Measurements from ENCODE around the gene MYH9.

Gene MYH9

GRCh38 chr22:36318442-36318841, 69.3 kb downstream of the MYH9 start:
- DNase-seq (no peak), ATAC-seq (replicated peaks) (no peak)
- peak overlapping the region in 1 of 2 donors; percentile 77 for H3K27ac Mint-ChIP-seq
- no peaks in the 10 kb centered on the region for H3K27me3 Mint-ChIP-seq
- H3K4me1 Mint-ChIP-seq (ENCODE audit: low read depth in 2 of 2): peaks cover 4 to 7% of the 10 kb centered on the region in 2 donors
- no peaks in the 10 kb centered on the region for H3K9me3 Mint-ChIP-seq
- H3K36me3 Mint-ChIP-seq (ENCODE audit: insufficient read depth): peaks cover 100% of the 10 kb centered on the region
- no peak overlapping the region for H3K4me3 Mint-ChIP-seq

- ATAC-seq (replicated peaks): no peak
- no peaks in the 10 kb centered on the region for H3K27me3 Mint-ChIP-seq
- peaks cover 2 to 4% of the 10 kb centered on the region in 2 donors for H3K4me1 Mint-ChIP-seq (ENCODE audit: low read depth in 2 of 2)
- H3K36me3 Mint-ChIP-seq (ENCODE audit: insufficient read depth): peaks cover 100% of the 10 kb centered on the region
- H3K27ac Mint-ChIP-seq: peak overlapping the region in 1 of 2 donors; percentile 77
- H3K9me3 Mint-ChIP-seq: no peaks in the 10 kb centered on the region
- DNase-seq: no peak
- no peak overlapping the region for H3K4me3 Mint-ChIP-seq
These were observed 70.0 kb downstream of the MYH9 start for GRCh38 chr22:36317658-36318271.

- H3K4me1 Mint-ChIP-seq (ENCODE audit: low read depth in 2 of 2): peaks cover 1 to 2% of the 10 kb centered on the region in 2 donors
- H3K9me3 Mint-ChIP-seq: no peaks in the 10 kb centered on the region
- ATAC-seq (replicated peaks): no peak
- peak overlapping the region; percentile 25 to 77 for H3K27ac Mint-ChIP-seq
- peaks cover 100% of the 10 kb centered on the region for H3K36me3 Mint-ChIP-seq (ENCODE audit: insufficient read depth)
- DNase-seq: no peak
- H3K27me3 Mint-ChIP-seq: no peaks in the 10 kb centered on the region
- no peak overlapping the region for H3K4me3 Mint-ChIP-seq
These were observed 71.3 kb downstream of the MYH9 start for GRCh38 chr22:36316419-36316818.

DNA sequence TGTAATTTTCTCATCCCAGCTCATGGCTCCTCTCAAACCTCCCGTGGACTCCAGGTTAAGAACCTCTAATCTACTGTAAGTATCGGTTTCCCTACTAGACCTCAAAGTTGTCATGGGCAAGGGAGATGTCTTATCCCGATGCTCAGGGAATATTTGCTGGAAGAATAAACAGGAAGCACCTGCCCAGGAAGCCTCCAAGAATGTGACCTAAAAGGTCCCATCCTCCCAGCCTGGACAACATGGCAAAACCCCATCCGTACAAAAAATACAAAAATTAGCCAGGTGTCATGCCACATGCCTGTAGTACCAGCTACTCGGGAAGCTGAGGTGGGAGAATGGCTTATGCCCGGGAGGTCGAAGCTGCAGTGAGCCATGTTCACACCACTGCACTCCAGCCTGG, 72.4 kb downstream of the MYH9 start:
- DNase-seq (no peak), ATAC-seq (replicated peaks) (no peak)
- H3K9me3 Mint-ChIP-seq: no peaks in the 10 kb centered on the region
- H3K36me3 Mint-ChIP-seq (ENCODE audit: insufficient read depth): peaks cover 100% of the 10 kb centered on the region
- peaks cover 0 to 2% of the 10 kb centered on the region in 2 donors for H3K4me1 Mint-ChIP-seq (ENCODE audit: low read depth in 2 of 2)
- H3K27me3 Mint-ChIP-seq: no peaks in the 10 kb centered on the region
- H3K4me3 Mint-ChIP-seq: no peak overlapping the region
- H3K27ac Mint-ChIP-seq: peak overlapping the region in 1 of 2 donors; percentile 20

DNA sequence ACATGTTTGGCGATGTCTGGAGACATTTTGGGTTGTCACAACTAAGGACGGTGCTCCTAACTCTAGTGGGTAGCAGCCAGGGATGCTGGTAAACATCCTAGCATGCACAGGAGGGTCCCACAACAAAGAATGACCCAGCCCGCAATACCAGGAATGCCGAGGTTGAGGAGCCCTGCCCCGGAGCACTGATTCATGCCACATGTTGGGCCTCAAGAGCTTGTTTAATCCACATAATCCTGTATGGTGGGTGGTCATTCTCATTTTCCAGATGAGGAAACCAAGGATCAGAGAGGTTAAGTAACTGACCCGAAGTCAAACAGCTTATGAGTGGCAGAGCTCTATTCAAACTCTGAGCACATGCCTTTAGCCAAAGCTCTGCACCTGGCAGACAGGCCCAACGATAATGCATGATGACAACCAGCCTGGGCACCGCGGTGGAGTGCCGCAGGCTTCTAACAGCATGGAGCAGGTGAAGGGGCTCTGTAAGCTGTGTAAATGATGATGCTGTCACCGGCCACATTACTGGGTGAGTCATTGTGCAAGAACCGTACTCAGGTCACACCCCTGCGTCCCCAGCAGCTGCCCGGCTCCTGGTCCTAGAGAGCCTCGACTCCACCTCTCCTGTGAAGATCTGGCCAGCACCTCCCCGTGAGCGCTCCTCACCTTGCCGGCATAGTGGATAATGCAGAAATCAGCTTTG, 76.2 kb downstream of the MYH9 start:
- H3K36me3 Mint-ChIP-seq (ENCODE audit: insufficient read depth): peaks cover 100% of the 10 kb centered on the region
- ATAC-seq (replicated peaks): peak; percentile 21

GRCh38 chr22:36308880-36309279, 78.9 kb downstream of the MYH9 start:
- Mint-ChIP-seq H3K36me3 (ENCODE audit: insufficient read depth) (peaks cover 100% of the 10 kb centered on the region), H3K27me3 (no peaks in the 10 kb centered on the region), H3K27ac (peak overlapping the region; percentile 67 to 82), H3K4me3 (peak overlapping the region in 1 of 2 donors; percentile 42), H3K9me3 (no peaks in the 10 kb centered on the region), H3K4me1 (ENCODE audit: low read depth in 2 of 2) (peaks cover 4 to 6% of the 10 kb centered on the region in 2 donors)
- ATAC-seq (replicated peaks) (no peak), DNase-seq (no peak)

More for the DNA sequence above, 76.2 kb downstream of the MYH9 start:
- H3K4me3 Mint-ChIP-seq: no peak overlapping the region
- H3K27ac Mint-ChIP-seq: peak overlapping the region; percentile 29 to 73
- DNase-seq: no peak
- no peaks in the 10 kb centered on the region for H3K27me3 Mint-ChIP-seq
- peaks cover 2 to 4% of the 10 kb centered on the region in 2 donors for H3K4me1 Mint-ChIP-seq (ENCODE audit: low read depth in 2 of 2)
- no peaks in the 10 kb centered on the region for H3K9me3 Mint-ChIP-seq

DNA sequence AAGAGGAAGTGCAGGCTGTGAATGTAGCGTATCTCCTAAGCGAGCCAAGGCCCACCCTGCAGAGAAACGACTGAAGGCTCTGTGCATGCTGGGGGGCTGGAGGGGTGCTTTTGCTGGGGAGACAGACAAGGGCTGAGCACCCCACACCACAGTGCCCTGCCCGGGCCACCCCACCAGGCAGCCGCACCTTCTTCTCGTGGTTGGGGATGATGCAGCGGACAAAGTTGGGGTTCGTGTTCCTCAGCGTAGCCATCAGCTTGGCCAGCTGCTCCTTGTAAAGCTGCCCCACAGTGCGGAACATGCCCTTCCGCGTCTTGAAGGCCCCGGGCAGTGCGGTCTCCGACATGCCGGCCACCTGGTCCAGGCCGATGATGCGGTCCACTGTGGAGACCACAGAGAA, 81.5 kb downstream of the MYH9 start:
- no peak for DNase-seq
- ATAC-seq (replicated peaks): no peak
- Mint-ChIP-seq H3K27ac (peak overlapping the region in 1 of 2 donors; percentile 83), H3K36me3 (ENCODE audit: insufficient read depth) (peaks cover 100% of the 10 kb centered on the region), H3K4me3 (peak overlapping the region in 1 of 2 donors; percentile 38), H3K4me1 (ENCODE audit: low read depth in 2 of 2) (peaks cover 9 to 11% of the 10 kb centered on the region in 2 donors), H3K27me3 (no peaks in the 10 kb centered on the region), H3K9me3 (no peaks in the 10 kb centered on the region)

GRCh38 chr22:36305813-36306212, 82.0 kb downstream of the MYH9 start:
- peaks cover 12 to 14% of the 10 kb centered on the region in 2 donors for H3K4me1 Mint-ChIP-seq (ENCODE audit: low read depth in 2 of 2)
- H3K9me3 Mint-ChIP-seq: no peaks in the 10 kb centered on the region
- H3K27ac Mint-ChIP-seq: peak overlapping the region in 1 of 2 donors; percentile 83
- ATAC-seq (replicated peaks) (no peak), DNase-seq (no peak)
- no peaks in the 10 kb centered on the region for H3K27me3 Mint-ChIP-seq
- peak overlapping the region in 1 of 2 donors; percentile 6 for H3K4me3 Mint-ChIP-seq
- peaks cover 100% of the 10 kb centered on the region for H3K36me3 Mint-ChIP-seq (ENCODE audit: insufficient read depth)

GRCh38 chr22:36304429-36304828, 83.3 kb downstream of the MYH9 start:
- Mint-ChIP-seq H3K4me3 (peak overlapping the region in 1 of 2 donors; percentile 37), H3K27me3 (no peaks in the 10 kb centered on the region), H3K4me1 (ENCODE audit: low read depth in 2 of 2) (peaks cover 12 to 14% of the 10 kb centered on the region in 2 donors), H3K36me3 (ENCODE audit: insufficient read depth) (peaks cover 100% of the 10 kb centered on the region), H3K9me3 (no peaks in the 10 kb centered on the region), H3K27ac (peak overlapping the region in 1 of 2 donors; percentile 83)
- no peak for ATAC-seq (replicated peaks)
- no peak for DNase-seq

DNA sequence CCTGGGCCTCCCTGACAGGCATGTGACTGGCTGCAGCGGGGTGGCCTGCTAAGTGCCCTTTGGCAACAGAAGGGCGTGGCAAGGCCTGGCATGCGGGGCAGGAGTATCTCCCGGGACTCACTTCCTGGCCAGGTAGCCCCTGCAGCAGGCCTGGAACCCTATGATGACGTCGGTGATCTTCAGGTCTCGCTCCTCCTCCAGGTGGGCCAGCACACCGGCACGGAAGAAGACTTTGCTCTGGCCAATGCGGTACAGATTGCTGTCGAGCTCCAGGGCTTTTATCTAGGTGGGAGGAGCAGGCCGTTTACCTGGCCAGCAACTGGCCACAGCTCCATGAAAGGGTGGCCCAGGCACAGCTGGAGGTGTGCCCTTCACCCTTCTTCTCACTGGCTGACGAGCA, 83.9 kb downstream of the MYH9 start:
- H3K4me3 Mint-ChIP-seq: peak overlapping the region in 1 of 2 donors; percentile 37
- H3K4me1 Mint-ChIP-seq (ENCODE audit: low read depth in 2 of 2): peaks cover 12 to 14% of the 10 kb centered on the region in 2 donors
- ATAC-seq (replicated peaks) (no peak), DNase-seq (no peak)
- no peaks in the 10 kb centered on the region for H3K9me3 Mint-ChIP-seq
- H3K27ac Mint-ChIP-seq: peak overlapping the region in 1 of 2 donors; percentile 83
- no peaks in the 10 kb centered on the region for H3K27me3 Mint-ChIP-seq
- peaks cover 100% of the 10 kb centered on the region for H3K36me3 Mint-ChIP-seq (ENCODE audit: insufficient read depth)

DNA sequence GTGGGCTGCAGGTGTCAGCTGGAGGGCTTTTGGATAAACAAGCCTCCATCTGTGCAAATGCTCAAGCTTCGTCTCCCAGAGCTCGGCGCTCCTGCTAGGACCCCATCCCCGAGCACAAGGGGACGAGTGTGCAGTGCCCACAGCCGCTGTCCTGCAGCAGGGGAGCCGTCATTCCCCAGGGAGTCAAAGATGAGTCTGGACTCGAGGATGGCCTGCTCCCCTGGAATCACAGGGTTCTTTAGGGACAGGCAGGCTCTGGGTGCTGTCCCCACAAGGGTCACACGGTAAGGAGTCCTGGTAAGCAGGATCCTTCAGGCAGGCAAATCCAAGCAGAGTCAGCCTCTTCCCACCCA, 84.7 kb downstream of the MYH9 start:
- Mint-ChIP-seq H3K4me3 (no peak overlapping the region), H3K4me1 (ENCODE audit: low read depth in 2 of 2) (peaks cover 11 to 12% of the 10 kb centered on the region in 2 donors), H3K36me3 (ENCODE audit: insufficient read depth) (peaks cover 98% of the 10 kb centered on the region), H3K27ac (peak overlapping the region in 1 of 2 donors; percentile 83), H3K9me3 (no peaks in the 10 kb centered on the region), H3K27me3 (no peaks in the 10 kb centered on the region)
- no peak for ATAC-seq (replicated peaks)
- no peak for DNase-seq

GRCh38 chr22:36302439-36303114, 85.2 kb downstream of the MYH9 start:
- peaks cover 11 to 12% of the 10 kb centered on the region in 2 donors for H3K4me1 Mint-ChIP-seq (ENCODE audit: low read depth in 2 of 2)
- peaks cover 98% of the 10 kb centered on the region for H3K36me3 Mint-ChIP-seq (ENCODE audit: insufficient read depth)

DNA sequence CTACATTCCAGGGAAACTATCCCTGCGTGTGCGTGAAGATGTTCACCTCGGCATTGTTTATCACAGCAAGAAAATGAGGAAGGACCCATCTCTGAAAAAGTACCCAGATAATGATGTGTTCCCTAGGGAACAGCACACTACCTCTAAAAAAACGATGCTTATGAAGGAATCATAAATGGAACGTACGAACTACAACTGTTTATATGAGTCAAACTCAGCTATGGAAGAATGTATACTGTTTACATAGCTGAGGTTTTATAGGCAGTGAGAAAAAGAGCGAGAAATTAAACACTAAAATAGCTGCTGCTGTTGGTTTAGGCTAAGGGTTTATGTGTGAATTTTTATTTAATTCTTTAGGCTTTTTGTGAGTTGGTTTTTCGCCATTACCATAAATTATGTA, 85.9 kb downstream of the MYH9 start:
- H3K27me3 Mint-ChIP-seq: no peaks in the 10 kb centered on the region
- H3K4me1 Mint-ChIP-seq (ENCODE audit: low read depth in 2 of 2): peaks cover 11 to 17% of the 10 kb centered on the region in 2 donors
- peak overlapping the region; percentile 62 to 81 for H3K27ac Mint-ChIP-seq
- H3K36me3 Mint-ChIP-seq (ENCODE audit: insufficient read depth): peaks cover 98% of the 10 kb centered on the region
- H3K4me3 Mint-ChIP-seq: peak overlapping the region in 1 of 2 donors; percentile 19
- DNase-seq: no peak
- ATAC-seq (replicated peaks): no peak
- no peaks in the 10 kb centered on the region for H3K9me3 Mint-ChIP-seq

More at GRCh38 chr22:36302439-36303114, 85.2 kb downstream of the MYH9 start:
- peak overlapping the region in 1 of 2 donors; percentile 83 for H3K27ac Mint-ChIP-seq
- no peaks in the 10 kb centered on the region for H3K27me3 Mint-ChIP-seq
- no peaks in the 10 kb centered on the region for H3K9me3 Mint-ChIP-seq
- no peak overlapping the region for H3K4me3 Mint-ChIP-seq
- DNase-seq: no peak
- no peak for ATAC-seq (replicated peaks)

All from effector memory CD8-positive, alpha-beta T cell (primary cell).